ENCODE results near the gene PIP5K1C. TPM values are rescaled to one million over a fixed set of nuclear protein-coding genes. Genes with fewer than 3 reads are reported as not detected.
"Not testable (repeated sequence)": the region's sequence is repeated elsewhere in the genome, so short reads cannot be mapped to it uniquely, and the experiment has no call there.

PIP5K1C gene
- total RNA-seq, 6 experiments from 2014 or later: 73.8 to 95.6 (median 78.7) TPM

- no peak for TF ChIP-seq CTCF (IDR thresholded peaks at IDR 0.05)
- Mint-ChIP-seq H3K27ac (no peak overlapping the region), H3K4me3 (no peak overlapping the region), H3K36me3 (ENCODE audit: low read depth) (no peaks in the 10 kb centered on the region), H3K9me3 (no peaks in the 10 kb centered on the region), H3K27me3 (ENCODE audit: insufficient read depth) (no peaks in the 10 kb centered on the region; the same call in 1 of the 2 replicates), H3K4me1 (ENCODE audit: low read depth) (no peaks in the 10 kb centered on the region)
- no peak for DNase-seq
Measured at GRCh38 chr19:3648037-3648905, 52.0 kb downstream of the PIP5K1C start.

- not testable (repeated sequence) for DNase-seq; H3K9me3 Mint-ChIP-seq; H3K36me3 Mint-ChIP-seq (ENCODE audit: low read depth); H3K4me1 Mint-ChIP-seq (ENCODE audit: low read depth); H3K27me3 Mint-ChIP-seq (ENCODE audit: insufficient read depth); H3K4me3 Mint-ChIP-seq; H3K27ac Mint-ChIP-seq
Measured at GRCh38 chr19:3647102-3647501, 53.2 kb downstream of the PIP5K1C start.

- H3K4me3 Mint-ChIP-seq: no peak overlapping the region
- TF ChIP-seq CTCF (IDR thresholded peaks at IDR 0.05): no peak
- no peaks in the 10 kb centered on the region for H3K36me3 Mint-ChIP-seq (ENCODE audit: low read depth)
- no peaks in the 10 kb centered on the region for H3K9me3 Mint-ChIP-seq
- H3K27me3 Mint-ChIP-seq (ENCODE audit: insufficient read depth): no peaks in the 10 kb centered on the region; the same call in 1 of the 2 replicates
- no peaks in the 10 kb centered on the region for H3K4me1 Mint-ChIP-seq (ENCODE audit: low read depth)
- DNase-seq: no peak
- no peak overlapping the region for H3K27ac Mint-ChIP-seq
Measured at GRCh38 chr19:3646336-3647092, 53.8 kb downstream of the PIP5K1C start.

- no peaks in the 10 kb centered on the region; the same call in none of the 2 replicates for H3K27me3 Mint-ChIP-seq (ENCODE audit: insufficient read depth)
- H3K27ac Mint-ChIP-seq: no peak overlapping the region
- H3K9me3 Mint-ChIP-seq: no peaks in the 10 kb centered on the region
- H3K4me1 Mint-ChIP-seq (ENCODE audit: low read depth): no peaks in the 10 kb centered on the region
- DNase-seq: no peak
- H3K4me3 Mint-ChIP-seq: no peak overlapping the region
- H3K36me3 Mint-ChIP-seq (ENCODE audit: low read depth): no peaks in the 10 kb centered on the region
- no peak for TF ChIP-seq CTCF (IDR thresholded peaks at IDR 0.05)
Measured at GRCh38 chr19:3645726-3646125, 54.5 kb downstream of the PIP5K1C start.

GRCh38 chr19:3645067-3645396, 55.2 kb downstream of the PIP5K1C start:
- no peaks in the 10 kb centered on the region for H3K36me3 Mint-ChIP-seq (ENCODE audit: low read depth)

More at GRCh38 chr19:3645067-3645396, 55.2 kb downstream of the PIP5K1C start:
- no peak overlapping the region for H3K27ac Mint-ChIP-seq
- no peak overlapping the region for H3K4me3 Mint-ChIP-seq
- H3K9me3 Mint-ChIP-seq: no peaks in the 10 kb centered on the region
- no peak for DNase-seq
- no peaks in the 10 kb centered on the region for H3K4me1 Mint-ChIP-seq (ENCODE audit: low read depth)
- no peak for TF ChIP-seq CTCF (IDR thresholded peaks at IDR 0.05)
- no peaks in the 10 kb centered on the region; the same call in none of the 2 replicates for H3K27me3 Mint-ChIP-seq (ENCODE audit: insufficient read depth)
